GM12873 (cell line): ENCODE results near the gene CEP63.

Experiments
- TF ChIP-seq, protein P1 (sequence below): IDR thresholded peaks from 2 replicates; pipeline ENCODE4 v1.5.1; 2012; ENCODE audit warnings: low read depth, mild to moderate bottlenecking, moderate library complexity, low read length, control low read depth; ENCODE audit not compliant: insufficient read depth; ENCODE audit errors: missing control alignments

The CEP63 gene

DNA sequence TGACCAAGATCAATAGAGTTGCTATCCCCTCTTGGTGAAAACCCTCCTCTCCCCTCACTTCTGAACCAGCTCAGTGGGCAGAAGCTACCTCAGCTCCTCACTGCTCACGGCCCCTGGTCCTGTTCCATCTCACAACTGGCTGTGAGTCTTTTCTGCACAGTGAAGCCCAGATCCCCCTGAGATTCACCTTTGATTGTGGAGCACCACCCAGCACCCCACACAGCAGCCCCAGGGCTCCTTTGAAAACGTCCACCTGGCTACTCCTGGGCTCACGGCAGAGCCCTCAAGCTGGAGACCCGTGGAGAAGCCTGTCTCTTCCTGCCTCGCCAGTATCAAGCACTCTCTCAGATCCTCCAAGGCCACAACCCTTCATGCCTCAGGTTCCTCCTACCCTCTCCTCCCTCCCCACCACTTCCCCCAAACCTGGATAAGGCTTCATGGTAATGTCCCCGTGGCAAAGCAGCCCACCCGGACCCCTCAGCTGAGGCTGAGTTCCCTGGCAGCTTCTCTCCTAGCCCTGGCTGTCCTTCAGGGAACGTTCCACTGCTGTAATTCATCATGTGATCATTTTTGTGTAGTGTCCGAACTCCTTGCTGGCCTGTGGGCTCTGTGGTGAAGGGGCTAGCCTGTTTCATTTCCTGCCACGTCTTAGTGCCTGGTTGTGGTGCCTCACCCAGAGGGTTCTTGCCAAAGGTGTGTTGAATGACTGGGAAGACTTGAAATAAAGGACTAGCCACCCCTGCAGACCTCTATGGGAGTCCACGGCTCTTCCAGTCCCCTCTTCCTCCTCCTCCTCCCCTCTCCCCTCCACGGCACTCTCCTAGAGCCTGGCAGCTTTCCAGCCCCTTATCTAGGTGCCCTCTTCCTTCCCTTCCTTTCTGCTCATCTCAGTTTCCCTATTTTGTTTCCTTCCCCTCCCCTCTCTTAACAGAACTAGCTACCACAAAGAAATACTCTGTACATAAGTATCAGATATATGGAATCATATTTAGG, 120.5 kb downstream of the CEP63 start:
- TF ChIP-seq, protein P1, sequence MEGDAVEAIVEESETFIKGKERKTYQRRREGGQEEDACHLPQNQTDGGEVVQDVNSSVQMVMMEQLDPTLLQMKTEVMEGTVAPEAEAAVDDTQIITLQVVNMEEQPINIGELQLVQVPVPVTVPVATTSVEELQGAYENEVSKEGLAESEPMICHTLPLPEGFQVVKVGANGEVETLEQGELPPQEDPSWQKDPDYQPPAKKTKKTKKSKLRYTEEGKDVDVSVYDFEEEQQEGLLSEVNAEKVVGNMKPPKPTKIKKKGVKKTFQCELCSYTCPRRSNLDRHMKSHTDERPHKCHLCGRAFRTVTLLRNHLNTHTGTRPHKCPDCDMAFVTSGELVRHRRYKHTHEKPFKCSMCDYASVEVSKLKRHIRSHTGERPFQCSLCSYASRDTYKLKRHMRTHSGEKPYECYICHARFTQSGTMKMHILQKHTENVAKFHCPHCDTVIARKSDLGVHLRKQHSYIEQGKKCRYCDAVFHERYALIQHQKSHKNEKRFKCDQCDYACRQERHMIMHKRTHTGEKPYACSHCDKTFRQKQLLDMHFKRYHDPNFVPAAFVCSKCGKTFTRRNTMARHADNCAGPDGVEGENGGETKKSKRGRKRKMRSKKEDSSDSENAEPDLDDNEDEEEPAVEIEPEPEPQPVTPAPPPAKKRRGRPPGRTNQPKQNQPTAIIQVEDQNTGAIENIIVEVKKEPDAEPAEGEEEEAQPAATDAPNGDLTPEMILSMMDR, result no peak

DNA sequence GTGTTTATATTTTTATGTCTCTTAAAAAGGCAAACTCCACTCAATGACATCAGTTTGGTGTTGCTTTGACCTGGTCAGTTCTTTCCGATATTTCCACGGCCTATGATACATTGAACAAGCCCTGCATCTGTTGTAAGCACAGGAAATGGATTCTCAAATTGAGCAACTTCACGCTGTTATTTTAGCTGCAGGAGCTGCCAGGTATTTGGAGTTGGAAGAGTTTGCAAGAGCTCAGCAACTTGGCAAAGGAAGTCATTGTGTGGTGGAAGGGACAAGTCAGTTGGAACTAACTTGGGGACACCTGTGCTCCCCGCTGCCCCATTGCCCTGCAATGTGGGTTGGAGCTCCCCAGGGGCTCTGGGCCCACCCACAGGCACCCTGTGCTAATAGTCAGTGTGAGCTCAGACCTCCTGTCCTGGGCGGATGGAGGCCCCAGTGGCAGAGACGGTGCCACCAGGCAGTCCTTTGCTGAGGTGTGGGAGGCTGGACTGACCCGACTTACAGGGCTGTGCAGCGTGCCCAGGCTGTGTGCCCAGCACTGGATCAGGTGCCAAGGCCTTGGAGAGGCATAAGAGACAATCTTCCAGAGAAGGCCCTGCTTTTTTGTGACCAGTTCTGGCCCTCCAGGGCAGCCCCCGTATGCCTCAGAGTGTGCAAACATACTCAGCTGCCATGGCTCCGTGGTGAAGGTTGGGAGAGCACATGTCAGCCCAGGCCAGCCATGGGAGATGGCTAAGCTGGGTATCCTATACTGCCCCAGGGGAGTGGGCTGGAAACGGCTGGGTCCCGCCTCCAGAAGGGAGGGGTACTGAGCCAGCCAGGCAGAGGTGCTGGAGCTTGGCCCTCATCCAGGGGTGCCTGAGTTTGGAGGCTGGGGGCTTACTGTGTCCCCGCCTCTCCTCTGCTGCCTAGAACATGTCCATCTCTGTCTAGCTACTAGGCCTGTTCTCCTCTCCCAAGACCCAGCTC, 121.5 kb downstream of the CEP63 start:
- TF ChIP-seq, protein P1, result no peak

DNA sequence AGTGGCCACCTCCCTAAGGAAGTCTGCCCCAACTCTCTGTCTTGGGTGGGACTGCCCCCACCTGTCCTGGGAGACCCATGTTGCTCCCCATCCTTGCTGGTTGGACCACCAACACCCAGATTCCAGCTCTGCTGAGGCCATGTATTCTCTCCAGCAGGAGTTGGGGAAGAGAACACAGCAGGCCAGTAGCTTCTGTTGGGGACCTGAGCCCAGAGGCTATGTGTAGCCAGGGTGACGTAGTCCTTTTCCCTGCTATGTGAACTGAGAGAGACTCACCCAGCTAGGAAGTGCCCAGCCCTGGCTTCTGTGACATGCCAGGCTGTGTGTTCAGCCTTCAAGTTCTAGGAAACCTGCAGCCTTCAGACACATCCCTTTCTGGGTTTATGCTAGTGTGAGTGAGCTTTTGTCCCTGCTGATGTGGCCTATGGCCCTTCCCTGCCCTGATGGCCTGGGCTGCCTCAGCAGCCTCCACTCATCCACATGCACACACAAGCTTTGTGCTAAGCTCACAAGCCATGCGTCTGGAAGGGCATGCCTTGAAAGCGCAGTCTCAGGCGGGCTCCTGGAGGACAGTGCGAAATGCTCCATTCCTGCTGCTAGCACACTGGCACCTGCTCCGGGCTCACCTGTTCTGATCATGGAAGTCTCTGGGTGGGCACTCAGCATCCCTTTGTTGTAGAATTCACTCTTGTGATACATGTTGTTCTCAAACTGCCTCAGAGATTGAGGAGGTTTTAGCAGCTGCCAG, 122.3 kb downstream of the CEP63 start:
- TF ChIP-seq, protein P1, result no peak

DNA sequence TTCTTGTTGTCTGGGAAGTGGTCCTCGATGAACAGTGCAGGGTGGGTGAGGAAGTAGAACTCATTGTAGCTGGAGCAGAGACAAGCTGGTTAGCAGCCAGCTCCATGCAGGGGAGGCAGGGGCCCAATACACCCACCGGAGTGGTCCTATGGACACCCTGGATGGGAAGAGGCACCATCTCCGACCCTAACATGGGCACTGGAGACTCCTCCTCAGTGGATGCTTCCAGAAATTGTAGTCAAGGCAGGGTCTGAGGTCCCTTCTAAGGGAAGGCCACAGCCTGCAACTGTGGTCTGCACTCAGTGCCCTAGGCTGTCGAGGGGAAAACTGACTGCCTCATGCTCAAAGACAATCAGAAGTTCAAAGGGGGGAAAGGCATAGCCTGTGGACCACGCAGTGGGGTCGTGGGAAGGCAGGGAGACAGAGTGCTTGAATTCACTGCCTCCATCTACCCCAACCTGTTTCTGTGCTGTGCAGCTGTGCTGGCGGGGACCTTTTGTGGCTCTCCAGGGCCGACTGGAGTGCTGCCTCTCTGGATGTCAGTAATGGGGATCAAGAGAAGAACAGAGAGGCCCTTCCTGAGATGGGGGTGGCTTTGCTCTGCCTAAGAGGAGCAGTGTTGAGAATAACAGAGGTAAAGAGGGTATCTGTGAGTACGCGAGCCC, 123.0 kb downstream of the CEP63 start:
- TF ChIP-seq, protein P1, result no peak

DNA sequence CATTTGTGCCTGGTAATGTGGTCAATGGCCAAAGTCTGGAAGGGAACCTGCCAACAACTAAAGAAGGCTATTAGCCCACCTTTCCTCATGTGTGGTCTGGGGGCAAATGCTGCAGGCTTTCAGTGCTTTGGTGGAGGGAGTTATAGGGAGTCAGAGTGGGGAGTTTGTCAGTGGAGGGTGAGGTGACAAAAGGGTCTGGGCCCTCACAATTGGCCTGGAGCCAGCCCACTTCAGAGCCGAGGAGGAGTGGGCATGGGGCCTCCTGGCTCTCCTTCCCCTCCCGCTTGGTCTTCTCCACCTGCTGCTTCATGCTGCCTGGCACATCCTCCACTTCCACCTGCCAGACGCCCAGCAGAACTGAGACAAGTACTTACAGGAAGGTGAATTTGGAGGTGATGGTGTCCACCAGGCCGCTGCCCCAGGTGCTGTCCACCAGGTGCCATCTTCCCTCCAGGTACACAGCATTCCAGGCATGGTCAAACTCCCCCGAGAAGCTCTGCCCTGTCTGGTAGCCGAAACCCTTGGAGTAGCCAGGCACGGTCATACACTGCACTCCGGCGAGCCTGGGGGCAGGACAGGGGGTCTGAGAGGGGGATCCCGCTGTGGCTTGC, 124.1 kb downstream of the CEP63 start:
- TF ChIP-seq, protein P1, result no peak
